HG03196 (cell line): ENCODE data around the gene MYBPC3.
A peak's percentile ranks its signal among the peaks of the same experiment; 100 is the strongest.

Source experiments
- ATAC-seq: cut with Tn5 transposase; IDR thresholded peaks from one replicate; pipeline ENCODE4 v1.9.1; 2021; ENCODE audit not compliant: unreplicated experiment

Gene MYBPC3

DNA sequence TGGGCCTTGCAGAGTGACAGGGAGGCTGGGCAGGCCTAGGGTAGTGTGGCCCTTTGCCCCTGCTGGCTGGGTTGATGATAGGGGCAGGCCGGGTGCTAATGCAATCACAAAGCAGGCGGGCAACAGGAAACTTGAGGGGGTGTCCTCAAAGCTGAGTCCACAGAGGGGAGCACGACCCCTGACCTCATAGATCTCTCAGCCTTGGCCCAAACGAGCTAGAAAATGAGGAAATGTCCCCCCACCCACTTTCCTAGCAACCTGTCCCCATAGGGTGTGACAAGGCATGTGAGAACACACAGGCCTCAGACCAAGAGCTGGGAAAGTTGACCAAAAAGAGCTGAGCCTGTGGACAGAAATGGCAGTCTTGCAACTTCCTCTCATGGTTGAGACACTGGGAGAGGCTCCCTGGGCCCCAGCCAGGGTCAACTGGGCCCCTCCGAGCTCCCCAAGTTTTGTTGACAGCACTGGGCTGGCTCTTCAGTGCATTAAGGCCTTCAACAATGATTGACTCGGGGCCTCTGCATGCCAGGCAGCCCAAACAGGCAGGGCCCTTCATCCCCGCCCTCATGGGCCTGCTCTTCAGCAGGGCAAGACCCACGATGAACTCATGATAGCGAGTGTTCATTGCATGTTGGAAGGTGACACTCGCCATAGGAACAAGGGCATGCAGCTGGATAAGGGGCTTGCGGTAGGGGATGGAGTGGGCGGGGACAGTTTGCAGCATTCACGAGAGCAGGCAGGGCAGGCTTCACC lies 35.6 kb upstream of the MYBPC3 start:
- ATAC-seq, result no peak

DNA sequence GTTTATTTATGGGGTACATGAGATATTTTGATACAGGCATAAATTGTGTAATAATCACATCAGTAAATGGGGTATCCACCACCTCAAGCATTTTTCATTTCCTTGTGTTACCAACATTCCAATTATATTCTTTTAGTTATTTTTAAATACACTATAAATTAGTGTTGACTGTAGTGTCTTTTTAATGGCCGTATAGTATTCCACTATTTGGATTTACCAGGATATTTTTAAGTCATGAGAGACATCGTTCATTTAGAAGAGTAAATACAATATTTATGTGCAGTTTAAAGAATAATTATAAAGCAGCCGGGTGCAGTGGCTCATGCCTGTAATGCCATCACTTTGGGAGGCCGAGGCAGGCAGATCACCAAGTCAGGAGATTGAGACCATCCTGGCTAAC lies 32.0 kb upstream of the MYBPC3 start:
- no peak for ATAC-seq

DNA sequence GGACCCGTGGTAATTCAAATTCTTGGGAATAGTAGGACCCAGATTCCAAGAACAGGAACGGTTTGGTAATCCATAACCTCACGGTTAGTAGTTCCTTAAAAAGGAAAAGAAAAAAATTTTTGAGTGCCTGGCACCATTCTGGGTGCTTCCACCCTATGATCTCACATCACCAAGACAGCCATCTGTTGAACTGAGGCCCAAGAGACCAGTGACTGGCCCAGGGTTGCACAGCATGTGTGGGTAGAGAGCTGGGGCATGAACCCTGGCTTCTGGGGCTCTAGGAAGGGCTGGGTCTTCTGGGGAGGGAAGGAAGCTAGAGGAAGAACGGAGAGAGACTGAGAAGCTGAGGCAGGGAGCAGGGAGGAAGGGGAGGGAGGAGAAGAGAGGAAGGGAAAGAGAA lies 30.6 kb upstream of the MYBPC3 start:
- no peak for ATAC-seq

DNA sequence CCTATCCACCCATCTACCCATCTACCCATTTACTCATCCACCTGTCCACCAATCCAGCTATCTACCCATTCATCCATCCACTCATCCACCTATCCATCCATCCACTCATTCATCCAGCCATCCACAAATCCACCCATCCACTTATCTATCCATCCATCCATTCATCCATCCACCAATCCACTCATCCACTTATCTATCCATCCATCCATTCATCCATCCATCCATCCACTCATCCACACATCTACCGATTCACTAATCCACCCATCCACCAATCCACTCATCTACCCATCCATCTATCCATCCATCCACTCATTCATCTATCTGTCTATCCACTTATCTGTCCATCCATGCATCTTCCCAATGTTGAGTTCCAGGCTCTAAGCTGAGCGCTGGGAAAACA lies 27.6 kb upstream of the MYBPC3 start:
- no peak for ATAC-seq

DNA sequence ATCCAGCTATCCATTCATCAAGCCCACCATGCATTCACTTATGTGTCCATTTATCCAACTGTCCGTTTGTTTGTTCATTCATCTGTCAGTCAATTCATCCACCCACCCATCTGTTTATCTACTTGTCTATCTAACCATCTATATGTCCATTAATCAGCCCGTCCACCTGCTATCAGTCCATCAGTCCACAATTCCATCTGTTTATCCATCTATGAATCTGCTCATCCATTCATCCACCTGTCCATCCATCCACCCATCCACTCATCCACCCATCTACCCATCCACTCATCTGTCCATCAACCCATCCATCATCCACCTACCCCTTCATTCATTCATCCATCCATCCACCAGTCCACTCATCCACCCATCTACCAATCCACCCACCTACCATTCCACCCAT lies 26.8 kb upstream of the MYBPC3 start:
- ATAC-seq, result no peak

DNA sequence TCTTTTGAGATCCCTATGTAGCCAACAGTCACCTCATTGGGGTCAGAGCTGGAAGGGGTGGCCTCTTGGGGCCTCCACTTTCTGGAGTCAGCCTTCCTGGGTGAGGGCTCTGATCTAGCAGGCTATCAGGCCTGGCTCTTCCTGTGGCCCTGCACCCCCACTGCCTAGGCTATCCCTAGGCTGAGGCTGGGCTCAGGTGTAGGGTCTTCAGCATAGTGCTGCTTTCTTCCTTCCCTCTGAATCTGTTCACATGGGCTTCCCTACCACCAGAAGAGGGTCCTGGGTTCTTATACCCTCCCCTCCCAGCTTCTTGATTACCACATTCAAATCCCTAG lies 26.3 kb upstream of the MYBPC3 start:
- no peak for ATAC-seq

DNA sequence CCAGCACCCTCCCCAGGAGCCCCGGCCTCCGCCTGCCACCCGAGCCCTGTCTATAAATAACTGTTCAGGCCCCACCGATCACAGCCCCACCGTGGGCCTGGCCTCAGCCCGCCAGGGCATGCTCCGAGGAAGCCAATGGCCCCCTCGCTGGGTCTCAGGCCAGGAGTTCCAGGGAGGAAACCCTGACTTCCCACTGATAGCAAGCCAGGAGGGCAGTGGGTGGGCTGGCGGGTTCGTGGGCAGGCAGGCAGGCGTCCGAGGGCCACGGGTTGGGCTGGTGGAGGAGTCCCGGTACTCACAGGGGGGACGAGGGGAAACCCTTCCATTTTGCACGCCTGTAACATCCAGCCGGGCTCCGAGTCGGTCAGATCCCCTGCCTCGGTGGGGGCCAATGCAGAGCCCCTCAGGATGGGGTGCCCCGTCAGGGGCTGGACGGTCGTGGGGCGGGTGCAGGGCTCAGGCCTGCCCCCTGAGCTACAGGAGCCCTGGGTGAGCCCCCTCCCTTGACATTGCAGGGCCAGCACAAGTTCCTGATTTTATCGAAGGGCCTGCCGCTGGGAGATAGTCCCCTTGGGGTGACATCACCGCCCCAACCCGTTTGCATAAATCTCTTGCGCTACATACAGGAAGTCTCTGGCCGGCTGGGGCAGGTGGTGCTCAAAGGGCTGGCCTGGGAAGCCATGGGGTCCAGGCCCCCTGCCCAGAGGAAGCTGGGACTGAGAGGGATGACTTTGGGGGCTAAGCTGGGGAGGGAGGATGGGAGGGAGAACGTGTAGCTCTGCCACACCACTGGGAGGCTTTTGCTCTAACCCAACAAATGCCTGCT lies 25.7 kb upstream of the MYBPC3 start, which contains the start of gene SPI1:
TSS of gene SPI1 (minus strand) at position 538 of the 826 bp plus-strand sequence. CDS start at position 344, 194 bp downstream.
- peak; percentile 77 for ATAC-seq

DNA sequence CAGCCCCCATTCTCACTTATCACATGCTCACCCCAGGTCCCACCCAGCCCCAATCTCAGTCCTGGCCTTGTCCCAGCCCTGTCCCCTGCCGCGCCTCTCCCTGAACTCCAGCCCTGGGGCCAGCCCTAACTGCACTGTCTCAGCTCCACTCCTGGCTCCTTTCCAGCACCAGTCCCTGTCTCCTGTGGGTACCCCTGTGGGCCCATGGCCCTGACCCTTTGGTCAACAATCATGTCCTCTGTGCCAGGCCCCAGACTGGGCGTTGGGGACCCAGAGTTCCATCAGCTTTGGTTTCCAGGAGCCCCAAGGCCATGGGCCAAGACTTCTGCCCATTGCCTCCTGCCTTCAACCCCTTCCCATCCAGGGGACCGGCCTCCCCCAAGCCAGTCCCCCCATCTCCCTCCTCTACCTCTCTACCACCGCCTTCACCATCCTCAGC lies 25.1 kb upstream of the MYBPC3 start:
- no peak for ATAC-seq

DNA sequence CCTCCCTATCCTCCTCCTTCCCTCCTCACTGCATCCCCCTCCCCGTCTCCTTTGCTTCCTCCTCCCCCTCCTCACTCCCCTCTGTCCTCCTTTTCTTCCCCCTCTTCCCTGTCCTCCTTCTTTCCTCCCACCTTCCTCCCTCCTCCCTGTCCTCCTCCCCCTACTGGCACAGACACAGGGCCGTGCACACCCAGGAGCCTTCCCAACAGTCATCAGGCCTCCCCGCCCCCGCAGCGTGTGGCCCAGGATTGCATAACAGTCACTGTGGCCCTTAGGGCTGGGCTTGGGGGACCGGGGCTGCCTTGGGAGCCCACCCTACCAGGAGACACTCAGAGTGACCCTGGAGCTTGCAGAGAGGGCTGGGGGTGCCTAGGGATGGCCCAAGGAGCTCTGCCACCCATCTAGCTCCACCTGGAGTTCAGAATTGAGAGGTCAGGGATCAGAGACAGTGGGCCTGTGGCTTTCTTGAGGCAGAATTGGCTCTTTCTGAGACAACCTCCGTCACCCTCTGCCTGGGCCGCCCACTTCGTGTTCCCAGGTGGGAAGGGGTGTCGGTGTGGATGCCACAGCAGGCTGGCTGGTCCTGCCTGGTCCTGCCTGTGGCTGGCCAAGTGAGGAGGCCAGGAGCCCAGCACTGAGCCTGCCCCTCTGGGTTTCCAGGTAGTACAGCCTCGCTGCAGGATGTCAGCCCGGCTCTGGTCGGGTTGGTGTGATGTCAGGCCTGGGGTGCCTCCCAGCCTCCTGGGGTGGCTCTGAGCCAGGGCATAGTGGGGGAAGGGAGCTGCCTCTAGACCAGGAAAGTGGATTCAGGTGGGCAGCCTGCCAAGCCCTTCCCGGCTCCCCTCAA lies 24.2 kb upstream of the MYBPC3 start:
- ATAC-seq, result no peak

DNA sequence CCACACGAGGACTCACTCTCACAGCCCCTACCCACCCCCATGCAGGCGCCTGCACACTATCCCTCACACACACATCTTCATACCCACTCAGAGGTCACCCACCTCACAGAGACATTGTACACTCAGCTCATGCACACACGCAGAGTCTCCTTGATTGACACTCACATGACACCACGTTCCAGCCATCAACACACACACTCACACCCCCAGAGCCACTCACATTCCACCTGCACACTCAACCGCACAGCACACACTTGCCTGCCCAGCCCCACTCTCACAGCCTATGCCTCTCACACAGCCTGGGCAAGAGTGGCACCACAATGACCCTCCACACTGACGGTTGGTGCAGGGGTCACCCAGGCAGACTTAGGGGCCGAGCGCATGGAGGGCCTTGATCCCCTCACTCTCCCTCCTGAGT lies 23.6 kb upstream of the MYBPC3 start:
- no peak for ATAC-seq

DNA sequence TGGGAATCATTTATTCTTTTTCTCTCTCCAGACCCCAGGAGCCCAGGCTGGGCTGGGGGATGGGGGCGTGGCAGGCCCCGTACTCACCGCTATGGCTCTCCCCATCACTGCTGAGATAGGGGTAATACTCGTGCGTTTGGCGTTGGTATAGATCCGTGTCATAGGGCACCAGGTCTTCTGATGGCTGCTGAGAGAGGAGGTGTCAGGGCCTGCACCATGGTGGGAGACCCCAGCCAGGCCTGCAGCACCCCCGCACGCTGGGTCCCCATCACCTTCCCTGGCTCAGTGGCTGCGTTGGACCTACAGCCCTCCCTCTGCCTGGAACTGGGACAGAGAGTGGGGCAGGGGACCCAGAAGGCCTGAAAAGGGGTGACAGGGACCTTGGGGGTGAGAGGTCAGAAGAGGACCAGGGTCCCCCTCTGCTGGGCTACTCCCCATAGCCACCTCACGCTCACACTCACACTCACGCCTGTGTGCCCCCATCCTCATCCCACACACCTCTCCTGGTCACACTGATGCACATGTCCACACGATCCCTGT lies 23.1 kb upstream of the MYBPC3 start:
- ATAC-seq, result no peak

DNA sequence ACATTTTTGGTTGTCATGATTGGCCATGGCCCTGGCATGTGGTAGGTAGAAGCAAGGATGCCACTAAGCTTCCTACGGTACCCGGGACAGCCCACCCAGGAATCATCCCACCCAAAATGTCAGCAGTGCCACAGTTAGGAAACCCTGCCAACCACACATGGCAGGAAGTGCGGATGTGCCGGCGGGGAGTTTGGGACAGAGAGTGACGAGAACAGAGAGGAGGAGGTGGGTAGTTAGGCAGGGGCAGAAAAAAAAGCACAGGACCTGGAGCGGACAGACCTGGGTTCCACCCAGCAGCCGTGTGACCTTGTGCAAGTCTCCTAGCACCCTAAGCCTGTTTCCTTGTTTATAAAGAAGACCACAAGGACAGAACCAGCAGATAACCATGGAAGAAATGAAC lies 22.5 kb upstream of the MYBPC3 start:
- no peak for ATAC-seq

DNA sequence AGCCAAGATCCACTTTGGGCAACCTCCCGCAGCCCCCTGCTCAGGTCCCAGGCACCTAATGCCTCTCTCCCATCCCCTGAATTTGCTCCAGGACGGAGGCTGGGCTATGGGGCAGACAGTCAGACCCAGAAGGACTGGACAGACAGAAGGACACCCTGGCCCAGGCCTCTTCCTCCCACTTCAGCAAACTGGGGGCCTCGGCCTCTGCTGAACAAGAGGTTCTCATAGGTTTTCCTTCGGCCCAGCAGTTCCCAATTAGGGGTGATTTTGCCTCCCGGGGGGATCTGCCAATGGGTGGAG lies 22.2 kb upstream of the MYBPC3 start:
- ATAC-seq, result no peak

DNA sequence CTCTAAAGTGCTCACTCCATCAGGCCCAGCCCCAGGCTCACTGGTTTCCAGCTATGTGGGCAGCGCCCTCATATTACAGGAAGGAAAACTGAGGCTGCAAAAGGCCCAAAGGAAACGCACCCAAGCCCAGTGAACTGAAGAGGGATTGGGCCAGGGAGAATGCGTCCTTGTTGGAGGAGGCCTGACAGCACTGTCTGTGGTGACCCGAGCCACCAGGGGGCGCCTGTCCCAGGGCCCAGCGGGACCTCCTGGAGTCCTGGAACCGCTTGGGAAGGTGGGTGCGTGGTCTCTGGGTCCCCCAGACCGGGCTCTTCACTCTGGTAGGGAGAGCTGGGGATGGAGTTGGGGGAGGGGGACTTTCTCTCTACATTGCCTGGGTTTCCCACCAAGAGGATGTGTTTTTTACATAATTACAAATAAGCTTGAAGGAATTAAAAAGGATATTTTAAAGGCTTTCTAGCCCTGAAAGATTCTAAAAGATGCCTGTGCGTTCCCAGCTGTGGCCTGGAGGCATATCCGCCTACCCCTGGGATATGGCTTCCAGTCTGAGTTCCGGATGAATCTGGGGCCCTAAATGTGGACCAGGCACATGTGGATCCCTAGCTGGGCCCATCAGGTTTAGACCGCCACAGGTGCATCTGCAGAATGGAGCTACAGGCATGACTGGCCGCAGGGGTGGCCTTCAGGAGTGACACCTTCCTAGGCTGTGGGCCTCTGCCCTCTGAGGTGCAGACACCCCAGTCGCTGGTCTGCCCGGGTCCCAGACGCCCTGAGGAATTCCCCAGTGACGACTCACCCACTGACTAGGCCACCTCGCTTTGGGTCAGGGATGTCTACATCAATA lies 21.6 kb upstream of the MYBPC3 start:
- no peak for ATAC-seq

DNA sequence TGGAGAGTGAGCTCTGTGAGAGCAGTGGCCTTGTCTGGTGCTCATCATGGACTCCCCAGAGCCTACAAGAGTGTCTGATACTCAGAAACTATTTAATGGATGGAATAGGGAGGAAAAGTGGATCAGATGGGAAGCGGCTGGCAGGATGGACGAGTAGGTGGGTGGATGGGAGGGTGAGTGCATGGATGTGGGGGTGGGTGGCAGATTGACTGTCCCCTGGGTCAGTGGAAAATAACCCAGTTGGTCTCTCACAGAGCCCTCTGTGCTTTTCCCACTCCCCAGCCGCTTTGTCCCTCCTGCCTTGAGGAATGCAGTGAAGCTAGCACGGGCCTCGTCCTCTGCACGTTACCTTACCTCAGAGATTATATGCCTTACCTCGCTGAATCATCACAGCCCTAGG lies 19.9 kb upstream of the MYBPC3 start:
- no peak for ATAC-seq

DNA sequence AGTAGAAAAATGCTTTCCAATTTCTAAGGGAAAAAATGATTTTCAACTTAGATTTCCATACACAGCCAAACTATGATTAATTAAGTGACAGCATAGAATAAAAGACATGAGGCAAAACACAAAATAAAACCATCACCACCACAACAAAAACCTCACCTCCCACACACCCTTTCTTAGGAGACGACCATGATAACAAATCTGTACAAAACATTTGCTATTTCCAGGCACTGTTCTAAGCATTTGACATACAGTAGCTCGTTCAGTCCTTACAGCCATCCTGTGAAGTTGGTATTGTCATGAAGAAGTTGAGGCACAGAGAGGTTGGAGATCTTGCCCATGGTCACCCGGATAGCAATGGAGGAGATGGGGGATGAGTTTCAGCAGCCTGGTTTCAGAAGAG lies 17.2 kb upstream of the MYBPC3 start:
- ATAC-seq, result no peak

DNA sequence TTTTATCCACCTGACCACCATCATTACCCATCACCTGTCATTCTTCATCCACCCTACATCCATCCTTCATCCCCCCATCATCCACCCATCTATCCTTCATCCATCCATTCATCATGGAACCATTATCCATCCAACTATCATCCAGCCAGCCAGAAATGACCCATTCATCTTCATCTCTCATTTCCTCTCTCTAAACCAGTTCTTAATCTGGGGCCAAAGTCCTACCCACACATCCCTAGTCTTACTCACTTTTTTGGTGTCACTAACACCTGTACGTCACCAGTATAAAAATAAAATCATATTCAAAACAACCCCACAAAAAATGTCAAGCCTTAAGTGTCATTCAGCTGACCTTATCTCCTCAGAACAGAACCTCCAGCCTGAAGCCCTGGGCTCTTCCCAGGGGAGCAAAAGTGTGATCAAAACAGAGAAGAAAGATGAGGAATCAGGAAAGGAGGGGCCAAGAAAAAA lies 13.6 kb upstream of the MYBPC3 start:
- ATAC-seq, result no peak

DNA sequence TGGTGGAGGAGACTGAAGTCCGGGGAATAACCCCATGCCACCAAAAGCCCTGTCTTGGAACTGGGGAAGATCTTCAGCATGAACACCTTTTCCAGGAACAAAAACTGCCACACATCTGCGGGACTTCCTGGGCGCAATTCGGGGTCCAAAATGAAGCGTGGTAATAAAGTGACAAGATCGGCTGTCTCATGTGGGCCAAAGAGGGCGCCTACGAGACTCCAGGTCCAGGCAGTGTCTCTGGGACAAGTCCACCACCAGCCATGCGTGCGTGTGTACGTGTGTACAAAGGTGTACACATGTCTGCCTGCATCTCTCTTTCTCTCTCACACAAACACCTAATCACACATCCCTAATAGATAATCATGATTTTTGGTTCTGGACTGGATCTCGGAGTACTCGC lies 8.9 kb upstream of the MYBPC3 start:
- no peak for ATAC-seq

DNA sequence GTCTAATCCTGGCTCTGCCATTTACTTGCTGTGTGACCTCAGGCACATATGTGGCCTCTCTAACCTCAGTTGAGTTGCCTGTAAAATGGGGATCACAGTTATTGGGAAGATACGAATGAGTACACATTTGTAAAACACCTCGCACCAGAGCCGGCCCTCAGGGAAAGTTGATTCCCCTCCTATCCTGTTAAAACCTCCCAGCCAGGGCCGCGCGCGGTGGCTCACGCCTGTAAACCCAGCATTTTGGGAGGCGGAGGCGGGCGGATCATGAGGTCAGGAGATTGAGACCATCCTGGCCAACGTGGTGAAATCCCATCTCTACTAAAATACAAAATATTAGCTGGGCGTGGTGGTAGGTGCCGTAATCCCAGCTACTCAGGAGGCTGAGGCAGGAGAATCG lies 7.8 kb upstream of the MYBPC3 start:
- ATAC-seq, result no peak

DNA sequence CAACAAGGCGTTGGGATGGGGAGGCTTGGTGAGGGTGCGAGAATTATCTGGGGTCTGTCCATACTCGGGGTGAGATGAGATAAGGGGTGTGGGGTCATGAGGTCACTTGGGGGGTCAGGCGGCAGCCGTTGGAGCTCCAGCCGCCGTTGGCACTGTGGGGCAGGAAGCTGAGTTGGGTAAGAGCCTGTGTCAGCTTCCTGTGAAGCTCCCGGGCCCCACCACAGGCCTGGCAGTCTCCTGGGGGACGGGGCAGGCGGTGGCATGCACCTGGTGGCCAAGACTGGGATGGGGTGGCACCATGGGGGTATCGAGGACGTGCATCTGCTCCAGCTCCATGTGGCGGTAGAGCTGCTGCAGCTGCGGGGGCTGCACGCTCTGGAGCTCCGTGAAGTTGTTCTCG lies 7.1 kb upstream of the MYBPC3 start:
- ATAC-seq, result no peak
